Activated CD4-positive, alpha-beta memory T cell treated with anti-CD3 and anti-CD28 coated beads for 36 hours (primary cell): ENCODE data around the gene GTF2B. TPM values are rescaled to one million over a fixed set of nuclear protein-coding genes. Genes with fewer than 3 reads are reported as not detected.
"Not testable (repeated sequence)": the region's sequence is repeated elsewhere in the genome, so short reads cannot be mapped to it uniquely, and the experiment has no call there.

Experiments used
- CTCF ChIA-PET: fragments of 350-600 bp; sonication (Branson Sonifier 250); formaldehyde crosslinking; loops from one replicate; lab custom pipeline; 2021; ENCODE audit warnings: antibody characterized with exemption, inconsistent platforms; lab: Charles Lee
- POLR2A ChIA-PET: fragments of 350-600 bp; sonication (Branson Sonifier 250); formaldehyde crosslinking; loops from one replicate; lab custom pipeline; 2021; ENCODE audit warnings: antibody characterized with exemption; lab: Charles Lee
- DNase-seq: peaks from one replicate; pipeline ENCODE4 v3.0.0-alpha.2; 2020
- H3K27ac Mint-ChIP-seq: one replicate; pipeline ENCODE4 v1.8.0; 2021; ENCODE audit warnings: mixed read lengths
- H3K27me3 Mint-ChIP-seq: one replicate; pipeline ENCODE4 v1.8.0; 2021; ENCODE audit warnings: mixed read lengths
- H3K36me3 Mint-ChIP-seq: one replicate; pipeline ENCODE4 v1.8.0; 2021; ENCODE audit warnings: mixed read lengths
- H3K4me1 Mint-ChIP-seq: one replicate; pipeline ENCODE4 v1.8.0; 2021; ENCODE audit warnings: low read depth, mixed read lengths
- H3K4me3 Mint-ChIP-seq: one replicate; pipeline ENCODE4 v1.8.0; 2021; ENCODE audit warnings: mild to moderate bottlenecking, mixed read lengths
- H3K9me3 Mint-ChIP-seq: one replicate; pipeline ENCODE4 v1.8.0; 2021; ENCODE audit warnings: mixed read lengths
- intact Hi-C: fragments of 100-400 bp; cut with micrococcal nuclease; formaldehyde crosslinking; loops from one replicate; pipeline ENCODE4 v1.15.1; 2023
- total RNA-seq, 2 experiments: library from RNA; stranded (reverse); gene quantifications; one replicate each; pipeline ENCODE4 v1.2.3, GENCODE V29; 2021

Gene GTF2B
- total RNA-seq: 10 to 100 TPM; 34.2 to 39.4 TPM

- Mint-ChIP-seq H3K27ac (peak within 1 kb of the TSS; percentile 84), H3K27me3 (peaks cover 2% of the 10 kb centered on the region), H3K4me3 (peak within 1 kb of the TSS; percentile 81), H3K4me1 (peaks cover 41% of the 10 kb centered on the region), H3K9me3 (no peaks in the 10 kb centered on the region), H3K36me3 (peaks cover 5% of the 10 kb centered on the region)
- POLR2A ChIA-PET: interaction anchor here (0.6 to 1.9 kb wide), 8 partner anchors 8 to 829 kb away, joined by 3 to 19 read pairs (median 3); partner anchors contain the start of gene PKN2
- CTCF ChIA-PET: interaction anchor here (1.3 to 6.4 kb wide), 2 partner anchors 14 to 207 kb away, joined by 3 to 54 read pairs; partner anchors contain the start of gene PKN2
- peak; percentile 97 for DNase-seq
- intact Hi-C loops: loop anchor here (1.0 to 5.0 kb wide), 8 partner anchors 23 to 1977 kb away; partner anchors contain the start of genes GBP4, GBP5, HS2ST1 and KYAT3
Observed at GRCh38 chr1:88891318-88891950, at the start of gene GTF2B. Gene GTF2B, minus strand, starts transcription at chr1:88891567. Its CDS starts 68 bp downstream, at chr1:88891499.

- H3K27ac Mint-ChIP-seq, H3K27me3 Mint-ChIP-seq, H3K4me3 Mint-ChIP-seq, H3K4me1 Mint-ChIP-seq, POLR2A ChIA-PET, intact Hi-C loops, H3K9me3 Mint-ChIP-seq, CTCF ChIA-PET, DNase-seq: not testable (repeated sequence)
- H3K36me3 Mint-ChIP-seq: peaks cover 66% of the 10 kb centered on the region
Observed at GRCh38 chr1:88938528-88938927, 47.2 kb upstream of the GTF2B start.

GRCh38 chr1:88936760-88937342 lies 45.5 kb upstream of the GTF2B start:
- POLR2A ChIA-PET: no interaction called here
- CTCF ChIA-PET: interaction anchor here (0.8 kb wide), 1 partner anchor 48 kb away, joined by 3 read pairs; no protein-coding TSS in a partner anchor
- Mint-ChIP-seq H3K27me3 (no peaks in the 10 kb centered on the region), H3K9me3 (no peaks in the 10 kb centered on the region), H3K4me1 (no peaks in the 10 kb centered on the region), H3K27ac (no peak overlapping the region), H3K36me3 (peaks cover 62% of the 10 kb centered on the region), H3K4me3 (no peak overlapping the region)
- DNase-seq: no peak
- intact Hi-C loops: no loop called here

- CTCF ChIA-PET: interaction anchor here (0.8 kb wide), 1 partner anchor 49 kb away, joined by 3 read pairs; no protein-coding TSS in a partner anchor
- Mint-ChIP-seq H3K4me1 (no peaks in the 10 kb centered on the region), H3K36me3 (peaks cover 61% of the 10 kb centered on the region), H3K27ac (no peak overlapping the region), H3K9me3 (no peaks in the 10 kb centered on the region), H3K4me3 (no peak overlapping the region), H3K27me3 (no peaks in the 10 kb centered on the region)
- DNase-seq: no peak
- intact Hi-C loops: no loop called here
- POLR2A ChIA-PET: no interaction called here
Observed at GRCh38 chr1:88936223-88936523, 44.8 kb upstream of the GTF2B start.

- H3K4me1 Mint-ChIP-seq: no peaks in the 10 kb centered on the region
- peaks cover 59% of the 10 kb centered on the region for H3K36me3 Mint-ChIP-seq
- no peaks in the 10 kb centered on the region for H3K27me3 Mint-ChIP-seq
- CTCF ChIA-PET: interaction anchor here (0.8 kb wide), 2 partner anchors 10 to 49 kb away, joined by 3 read pairs; no protein-coding TSS in a partner anchor
- no peak for DNase-seq
- intact Hi-C loops: no loop called here
- no peak overlapping the region for H3K4me3 Mint-ChIP-seq
- H3K9me3 Mint-ChIP-seq: no peaks in the 10 kb centered on the region
- H3K27ac Mint-ChIP-seq: no peak overlapping the region
- POLR2A ChIA-PET: no interaction called here
Observed at GRCh38 chr1:88935522-88936222, 44.3 kb upstream of the GTF2B start.

- CTCF ChIA-PET, H3K27ac Mint-ChIP-seq, DNase-seq, POLR2A ChIA-PET, H3K27me3 Mint-ChIP-seq, H3K4me3 Mint-ChIP-seq, H3K4me1 Mint-ChIP-seq, H3K9me3 Mint-ChIP-seq, intact Hi-C loops: not testable (repeated sequence)
- H3K36me3 Mint-ChIP-seq: peaks cover 65% of the 10 kb centered on the region
Observed at GRCh38 chr1:88930176-88930575, 38.8 kb upstream of the GTF2B start.

- peaks cover 82% of the 10 kb centered on the region for H3K36me3 Mint-ChIP-seq
- no peaks in the 10 kb centered on the region for H3K4me1 Mint-ChIP-seq
- POLR2A ChIA-PET: interaction anchor here (0.6 kb wide), 1 partner anchor 737 kb away, joined by 3 read pairs; no protein-coding TSS in a partner anchor
- intact Hi-C loops: no loop called here
- no peak overlapping the region for H3K4me3 Mint-ChIP-seq
- no peak for DNase-seq
- H3K9me3 Mint-ChIP-seq: peaks cover 18% of the 10 kb centered on the region
- H3K27me3 Mint-ChIP-seq: no peaks in the 10 kb centered on the region
- no peak overlapping the region for H3K27ac Mint-ChIP-seq
- CTCF ChIA-PET: no interaction called here
Observed at GRCh38 chr1:88923224-88923623, 31.9 kb upstream of the GTF2B start.

- H3K27ac Mint-ChIP-seq: no peak overlapping the region
- H3K4me3 Mint-ChIP-seq: no peak overlapping the region
- ChIA-PET POLR2A (no interaction called here), CTCF (no interaction called here)
- peaks cover 28% of the 10 kb centered on the region for H3K9me3 Mint-ChIP-seq
- H3K27me3 Mint-ChIP-seq: no peaks in the 10 kb centered on the region
- DNase-seq: no peak
- H3K4me1 Mint-ChIP-seq: peaks cover 1% of the 10 kb centered on the region
- intact Hi-C loops: no loop called here
- H3K36me3 Mint-ChIP-seq: peaks cover 81% of the 10 kb centered on the region
Observed at GRCh38 chr1:88922214-88922613, 30.8 kb upstream of the GTF2B start.

GRCh38 chr1:88920845-88921244 lies 29.5 kb upstream of the GTF2B start:
- ChIA-PET POLR2A (no interaction called here), CTCF (no interaction called here)
- intact Hi-C loops: loop anchor here (1.0 kb wide), 1 partner anchor 12 kb away; no protein-coding TSS in a partner anchor
- H3K36me3 Mint-ChIP-seq: peaks cover 82% of the 10 kb centered on the region
- peaks cover 7% of the 10 kb centered on the region for H3K4me1 Mint-ChIP-seq
- DNase-seq: no peak
- peaks cover 41% of the 10 kb centered on the region for H3K9me3 Mint-ChIP-seq
- no peaks in the 10 kb centered on the region for H3K27me3 Mint-ChIP-seq
- no peak overlapping the region for H3K4me3 Mint-ChIP-seq
- no peak overlapping the region for H3K27ac Mint-ChIP-seq

- Mint-ChIP-seq H3K9me3 (peaks cover 58% of the 10 kb centered on the region), H3K4me1 (peaks cover 7% of the 10 kb centered on the region), H3K27ac (no peak overlapping the region), H3K4me3 (no peak overlapping the region), H3K36me3 (peaks cover 55% of the 10 kb centered on the region), H3K27me3 (no peaks in the 10 kb centered on the region)
- no peak for DNase-seq
- ChIA-PET POLR2A (no interaction called here), CTCF (no interaction called here)
- intact Hi-C loops: no loop called here
Observed at GRCh38 chr1:88917321-88918025, 26.1 kb upstream of the GTF2B start.

- H3K9me3 Mint-ChIP-seq: peaks cover 61% of the 10 kb centered on the region
Observed at GRCh38 chr1:88916883-88917282, 25.5 kb upstream of the GTF2B start.

GRCh38 chr1:88911800-88912199 lies 20.4 kb upstream of the GTF2B start:
- POLR2A ChIA-PET, H3K27ac Mint-ChIP-seq, H3K27me3 Mint-ChIP-seq, H3K4me3 Mint-ChIP-seq, H3K36me3 Mint-ChIP-seq, H3K4me1 Mint-ChIP-seq, intact Hi-C loops, CTCF ChIA-PET, DNase-seq: not testable (repeated sequence)
- H3K9me3 Mint-ChIP-seq: peaks cover 29% of the 10 kb centered on the region

More at GRCh38 chr1:88916883-88917282, 25.5 kb upstream of the GTF2B start:
- intact Hi-C loops: no loop called here
- DNase-seq: no peak
- ChIA-PET CTCF (no interaction called here), POLR2A (no interaction called here)
- H3K27me3 Mint-ChIP-seq: no peaks in the 10 kb centered on the region
- no peak overlapping the region for H3K4me3 Mint-ChIP-seq
- H3K4me1 Mint-ChIP-seq: peaks cover 7% of the 10 kb centered on the region
- H3K36me3 Mint-ChIP-seq: peaks cover 50% of the 10 kb centered on the region
- H3K27ac Mint-ChIP-seq: no peak overlapping the region
